GM18867 (cell line): Measurements from ENCODE around the gene TWNK.
"Not testable (repeated sequence)": the region's sequence is repeated elsewhere in the genome, so short reads cannot be mapped to it uniquely, and the experiment has no call there.

ENCODE experiments used
- ATAC-seq: cut with Tn5 transposase; IDR thresholded peaks from one replicate; pipeline ENCODE4 v1.9.1; 2021; ENCODE audit warnings: mild to moderate bottlenecking, moderate library complexity; ENCODE audit not compliant: unreplicated experiment

TWNK gene

DNA sequence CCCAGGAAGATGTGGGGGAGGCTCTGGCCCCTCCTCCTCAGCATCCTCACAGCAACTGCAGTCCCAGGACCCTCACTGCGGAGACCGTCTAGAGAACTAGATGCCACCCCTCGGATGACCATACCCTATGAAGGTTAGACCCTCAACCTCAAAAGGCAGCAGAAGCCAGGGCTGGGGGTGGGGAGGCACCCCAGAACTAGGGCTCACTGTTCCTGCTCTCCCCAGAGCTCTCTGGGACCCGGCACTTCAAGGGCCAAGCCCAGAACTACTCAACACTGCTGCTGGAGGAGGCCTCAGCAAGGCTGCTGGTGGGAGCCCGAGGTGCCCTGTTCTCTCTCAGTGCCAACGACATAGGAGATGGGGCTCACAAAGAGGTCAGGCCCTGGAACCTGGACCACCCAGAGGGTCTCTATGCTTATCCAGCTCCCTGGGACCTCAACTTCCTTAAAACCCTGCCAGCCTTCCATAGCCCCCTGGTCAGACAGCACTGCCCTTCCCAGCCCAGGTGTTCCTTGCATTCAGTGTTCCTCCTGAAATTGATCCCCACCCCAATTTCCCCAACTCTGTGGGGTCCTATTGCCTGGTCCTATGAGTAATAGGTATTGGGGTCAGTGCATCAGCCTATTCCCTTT lies 14.3 kb upstream of the TWNK start:
- ATAC-seq, result no peak

DNA sequence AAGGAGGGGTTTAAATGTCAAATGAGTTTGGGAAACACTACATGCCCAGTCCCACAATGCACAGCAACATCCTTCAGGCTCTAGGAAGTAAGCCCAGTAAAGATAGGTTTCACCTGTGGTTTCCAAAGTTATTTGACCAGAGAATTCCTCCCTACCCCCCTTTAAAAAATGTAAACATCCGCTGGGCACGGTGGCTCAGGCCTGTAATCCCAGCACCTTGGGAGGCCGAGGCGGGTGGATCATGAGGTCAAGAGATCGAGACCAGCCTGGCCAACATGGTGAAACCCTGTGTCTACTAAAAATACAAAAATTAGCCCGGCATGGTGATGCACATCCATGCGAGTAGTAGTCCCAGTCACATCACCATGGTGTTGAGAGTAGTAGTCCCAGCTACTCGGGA lies 11.9 kb upstream of the TWNK start:
- not testable (repeated sequence) for ATAC-seq

DNA sequence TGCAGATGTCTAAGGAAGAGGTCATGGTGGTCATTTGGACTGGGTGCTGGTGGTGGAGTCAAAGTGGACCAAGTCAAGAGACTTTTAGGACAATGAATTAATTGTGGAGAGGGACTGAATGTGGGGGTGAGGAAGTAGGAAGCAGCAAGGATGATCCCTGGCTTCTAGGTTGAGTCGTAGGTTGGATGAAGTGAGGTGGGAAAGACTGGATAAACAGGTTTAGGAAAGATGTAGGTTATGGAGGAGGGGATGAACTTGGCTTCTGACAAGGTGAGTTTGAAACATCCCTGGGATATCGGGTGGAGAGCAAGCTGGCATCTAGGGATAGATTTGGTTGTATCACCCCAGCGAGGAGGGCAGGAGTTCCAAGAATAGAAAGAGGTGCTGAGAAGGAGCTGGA lies 10.4 kb upstream of the TWNK start:
- no peak for ATAC-seq

DNA sequence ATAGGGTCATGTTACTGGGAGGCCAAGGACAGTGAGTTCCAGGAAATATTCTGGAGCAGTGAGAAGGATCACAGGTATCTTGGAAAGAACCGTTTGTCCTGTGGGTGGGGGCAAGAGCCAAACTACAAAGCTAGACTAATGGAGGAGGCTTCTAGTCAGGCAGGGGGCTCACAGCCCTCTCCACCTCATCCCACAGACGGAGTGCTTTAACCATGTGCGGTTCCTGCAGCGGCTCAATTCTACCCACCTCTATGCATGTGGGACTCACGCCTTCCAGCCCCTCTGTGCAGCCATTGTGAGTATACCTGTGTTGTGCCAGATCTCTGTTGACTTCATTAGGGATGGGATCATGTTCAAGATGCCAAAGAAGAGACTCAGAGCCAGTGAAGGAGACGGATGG lies 9.9 kb upstream of the TWNK start:
- no peak for ATAC-seq

DNA sequence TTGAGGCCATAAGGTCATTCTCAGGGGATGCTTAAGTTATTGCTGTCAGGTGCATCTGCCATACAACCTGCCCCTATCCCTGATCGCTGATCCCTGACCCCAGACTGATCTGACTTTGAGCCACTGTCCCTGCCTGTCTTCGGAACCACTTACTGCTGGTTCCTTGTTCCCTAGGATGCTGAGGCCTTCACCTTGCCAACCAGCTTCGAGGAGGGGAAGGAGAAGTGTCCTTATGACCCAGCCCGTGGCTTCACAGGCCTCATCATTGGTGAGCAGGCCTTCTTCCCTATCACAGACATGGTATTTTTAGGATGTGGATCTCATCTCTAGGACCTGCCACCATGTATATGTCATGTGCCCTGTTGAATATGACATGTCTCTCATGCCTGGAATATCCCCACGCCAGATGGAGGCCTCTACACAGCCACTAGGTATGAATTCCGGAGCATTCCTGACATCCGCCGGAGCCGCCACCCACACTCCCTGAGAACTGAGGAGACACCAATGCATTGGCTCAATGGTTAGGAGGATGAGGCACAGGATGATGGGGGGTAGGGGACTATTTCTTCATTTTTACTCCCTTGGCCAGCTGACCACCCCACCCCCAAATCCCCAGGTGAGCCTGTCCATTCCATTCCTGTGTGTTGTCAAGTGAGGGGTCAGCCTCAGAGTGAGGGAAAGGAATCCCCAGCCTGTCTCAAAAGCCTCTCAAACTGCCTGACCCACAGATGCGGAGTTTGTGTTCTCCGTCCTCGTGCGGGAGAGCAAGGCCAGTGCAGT lies 9.0 kb upstream of the TWNK start:
- ATAC-seq, result no peak

DNA sequence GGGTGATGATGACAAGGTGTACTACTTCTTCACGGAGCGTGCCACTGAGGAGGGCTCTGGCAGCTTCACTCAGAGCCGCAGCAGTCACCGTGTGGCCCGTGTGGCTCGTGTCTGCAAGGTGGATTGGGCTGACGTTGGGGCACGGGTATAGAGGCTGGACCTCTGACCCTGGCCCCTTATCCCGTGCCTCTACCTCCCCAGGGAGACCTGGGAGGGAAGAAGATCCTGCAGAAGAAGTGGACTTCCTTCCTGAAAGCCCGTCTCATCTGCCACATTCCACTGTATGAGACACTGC lies 8.5 kb upstream of the TWNK start:
- no peak for ATAC-seq

DNA sequence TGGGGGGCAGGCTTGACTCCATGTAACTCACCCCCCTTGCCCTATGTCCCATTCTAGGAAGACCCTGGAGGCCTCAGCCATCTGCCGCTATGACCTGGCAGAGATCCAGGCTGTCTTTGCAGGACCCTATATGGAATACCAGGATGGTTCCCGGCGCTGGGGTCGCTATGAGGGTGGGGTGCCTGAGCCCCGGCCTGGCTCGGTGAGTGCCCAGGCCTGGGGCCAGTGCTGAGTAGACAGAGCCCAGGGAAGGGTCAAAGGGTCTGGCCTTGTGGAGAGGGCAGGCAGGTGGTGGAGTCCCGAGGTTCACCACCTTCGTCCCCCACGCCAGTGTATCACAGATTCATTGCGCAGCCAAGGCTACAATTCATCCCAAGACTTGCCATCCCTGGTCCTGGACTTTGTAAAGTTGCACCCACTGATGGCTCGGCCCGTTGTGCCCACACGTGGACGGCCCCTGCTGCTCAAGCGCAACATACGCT lies 7.5 kb upstream of the TWNK start:
- ATAC-seq, result no peak

DNA sequence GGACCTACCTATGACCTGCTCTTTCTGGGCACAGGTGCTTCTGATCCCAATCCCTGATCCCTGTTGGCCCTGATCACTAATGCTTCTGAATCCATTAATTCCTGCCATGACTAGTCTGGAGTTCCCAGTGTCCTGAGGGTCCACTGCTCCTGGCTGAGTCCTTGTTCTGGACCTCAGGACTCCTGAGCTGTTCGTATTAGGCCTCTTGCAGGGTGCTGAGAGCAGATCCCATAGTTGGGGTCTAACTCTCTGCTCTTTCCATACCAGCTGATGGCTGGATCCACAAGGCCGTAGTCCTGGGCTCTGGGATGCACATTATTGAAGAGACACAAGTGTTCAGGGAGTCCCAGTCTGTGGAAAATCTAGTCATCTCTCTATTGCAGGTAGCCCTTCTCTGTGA lies 7.0 kb upstream of the TWNK start:
- no peak for ATAC-seq

DNA sequence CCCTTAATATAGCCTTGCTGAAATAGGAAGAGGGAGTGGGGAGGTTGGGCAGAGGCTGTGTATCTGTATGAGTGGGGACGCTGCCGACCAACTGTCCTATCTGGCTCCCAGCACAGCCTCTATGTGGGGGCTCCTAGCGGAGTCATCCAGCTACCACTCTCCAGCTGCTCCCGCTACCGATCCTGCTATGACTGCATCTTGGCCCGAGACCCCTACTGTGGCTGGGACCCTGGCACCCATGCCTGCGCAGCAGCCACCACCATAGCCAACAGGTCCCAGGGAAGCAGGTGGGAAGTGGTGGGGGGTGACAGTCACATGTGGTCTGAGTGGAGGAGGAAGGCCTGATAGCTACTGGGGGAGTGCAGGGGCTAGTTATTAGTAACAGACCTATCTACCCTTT lies 6.6 kb upstream of the TWNK start:
- no peak for ATAC-seq

DNA sequence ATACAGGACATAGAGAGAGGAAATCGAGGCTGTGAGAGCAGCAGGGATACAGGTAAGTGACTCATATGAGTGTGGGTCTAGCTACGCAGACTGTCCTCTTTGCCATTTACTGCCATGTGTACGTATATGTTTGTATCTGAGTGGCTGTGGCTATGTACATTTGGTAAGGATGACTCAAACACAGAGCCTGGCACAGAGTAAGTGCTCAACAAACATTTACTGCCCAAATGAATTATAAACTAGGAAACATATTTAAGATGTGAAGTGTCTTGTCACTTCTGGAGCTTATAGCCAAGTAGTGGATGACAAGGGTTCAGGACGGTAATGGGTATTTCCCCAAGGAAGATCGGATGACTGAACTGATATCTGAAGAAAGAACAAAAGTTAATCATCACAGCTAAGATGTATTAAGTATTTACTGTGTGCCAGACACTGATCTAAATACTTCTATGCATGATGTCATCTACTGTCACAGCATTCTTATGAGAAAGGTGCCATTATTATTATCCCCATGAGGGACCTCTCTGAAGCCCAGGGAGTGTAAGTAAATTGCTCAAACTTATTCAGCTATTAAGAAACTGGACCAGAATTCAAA lies 6.1 kb upstream of the TWNK start:
- ATAC-seq, result no peak

DNA sequence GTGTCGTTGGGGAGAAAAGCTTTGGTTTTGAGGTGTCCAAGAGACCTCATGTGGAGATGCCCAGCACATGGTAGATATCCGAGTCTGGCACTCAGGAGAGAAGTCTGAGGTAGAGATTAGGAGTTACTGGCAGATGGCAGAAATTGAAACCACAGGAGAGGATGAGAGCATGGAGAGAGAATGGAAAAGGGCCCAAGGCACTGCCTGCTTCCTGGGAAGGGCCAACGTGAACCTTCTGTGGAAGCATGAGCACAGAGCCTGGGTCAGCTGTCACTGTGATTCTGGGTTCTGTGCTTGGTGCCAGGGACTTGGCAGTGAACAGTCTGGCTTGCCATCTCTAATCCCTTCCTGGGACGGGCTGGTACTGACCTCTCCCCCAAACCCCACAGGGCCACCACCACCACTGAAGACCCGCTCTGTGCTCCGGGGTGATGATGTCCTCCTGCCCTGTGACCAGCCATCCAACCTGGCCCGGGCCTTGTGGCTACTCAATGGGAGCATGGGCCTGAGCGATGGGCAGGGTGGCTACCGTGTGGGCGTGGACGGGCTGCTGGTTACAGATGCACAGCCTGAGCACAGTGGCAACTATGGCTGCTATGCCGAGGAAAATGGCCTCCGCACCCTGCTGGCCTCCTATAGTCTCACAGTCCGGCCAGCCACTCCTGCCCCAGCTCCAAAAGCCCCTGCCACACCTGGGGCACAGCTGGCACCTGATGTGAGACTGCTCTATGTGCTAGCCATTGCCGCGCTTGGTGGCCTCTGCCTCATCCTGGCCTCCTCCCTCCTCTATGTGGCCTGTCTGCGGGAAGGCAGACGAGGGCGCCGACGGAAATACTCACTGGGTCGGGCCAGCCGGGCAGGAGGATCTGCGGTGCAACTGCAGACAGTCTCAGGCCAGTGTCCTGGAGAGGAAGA lies 4.2 kb upstream of the TWNK start:
- no peak for ATAC-seq

DNA sequence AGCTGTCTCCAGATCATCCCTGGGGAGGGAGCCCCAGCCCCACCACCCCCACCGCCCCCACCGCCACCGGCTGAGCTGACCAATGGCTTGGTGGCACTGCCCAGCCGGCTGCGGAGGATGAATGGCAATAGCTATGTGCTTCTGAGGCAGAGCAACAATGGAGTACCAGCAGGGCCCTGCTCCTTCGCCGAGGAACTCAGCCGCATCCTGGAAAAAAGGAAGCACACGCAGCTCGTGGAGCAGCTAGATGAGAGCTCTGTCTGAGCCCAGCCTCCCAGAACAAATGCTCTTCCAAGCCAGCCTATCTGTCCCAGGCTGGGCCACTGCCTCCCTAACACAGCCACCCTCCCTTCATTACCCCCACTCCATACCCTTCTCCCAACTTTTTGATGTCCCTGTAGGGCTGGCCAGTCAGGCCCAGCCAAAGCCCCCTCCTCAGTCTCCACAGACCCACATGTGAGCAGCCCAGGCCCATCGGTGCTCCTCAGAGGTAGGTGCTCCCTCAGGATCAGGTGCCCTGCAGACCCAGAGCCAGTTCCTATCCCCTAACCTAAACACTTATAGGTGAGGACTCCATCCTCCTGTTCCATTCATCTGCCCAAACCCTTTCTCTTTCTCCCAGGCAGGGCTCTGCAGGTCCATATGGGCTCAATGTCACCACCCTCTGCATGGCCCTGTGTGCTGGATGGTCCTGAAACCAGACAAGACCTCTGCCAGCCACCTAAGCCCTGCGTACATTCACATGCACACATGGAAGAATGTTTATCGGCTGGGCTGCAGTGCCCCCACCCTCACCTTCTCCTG lies 3.3 kb upstream of the TWNK start:
- ATAC-seq, result no peak

DNA sequence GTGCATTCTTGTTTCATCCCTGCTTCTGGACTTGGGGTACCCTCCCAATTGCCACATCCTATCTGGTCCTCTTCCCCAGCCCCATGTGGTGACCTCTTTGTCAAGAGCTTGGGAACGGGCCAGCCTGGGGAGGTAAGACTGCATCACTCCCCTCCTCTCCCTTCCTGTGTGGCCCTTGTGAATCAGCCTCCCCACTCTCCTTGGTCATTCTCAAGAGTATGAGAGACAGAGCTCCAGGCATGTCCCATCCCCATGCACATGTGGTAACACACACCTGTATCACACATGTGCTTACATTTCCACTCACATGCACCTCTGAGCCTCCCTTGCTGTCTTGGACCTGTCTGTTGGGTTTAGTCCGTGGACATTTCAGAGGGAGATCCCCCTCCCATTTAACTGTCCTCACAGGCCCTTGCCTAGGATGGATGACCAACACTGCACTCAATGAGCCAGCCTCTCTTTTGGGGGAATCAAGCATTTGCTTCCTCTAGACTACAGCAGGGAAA lies 2.6 kb upstream of the TWNK start:
- ATAC-seq, result no peak

DNA sequence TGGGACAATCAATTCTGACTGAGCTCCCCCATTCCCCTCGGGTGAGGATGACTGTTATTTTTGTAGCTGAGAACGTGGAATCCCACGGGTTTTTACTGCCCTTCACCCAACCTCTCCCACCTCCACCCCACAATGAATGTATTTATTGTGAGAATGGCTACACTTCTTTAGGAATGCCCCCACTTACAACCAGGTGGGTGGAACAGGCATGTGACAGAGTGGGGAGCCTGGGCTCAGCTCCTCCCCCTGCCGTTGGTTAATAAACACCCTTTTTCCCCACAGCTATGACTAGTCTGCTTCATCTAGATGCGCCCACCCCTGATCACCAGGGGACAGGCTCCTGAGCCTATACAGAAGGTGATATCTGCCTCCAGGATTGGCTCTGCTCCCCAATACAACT lies 2.0 kb upstream of the TWNK start:
- no peak for ATAC-seq

DNA sequence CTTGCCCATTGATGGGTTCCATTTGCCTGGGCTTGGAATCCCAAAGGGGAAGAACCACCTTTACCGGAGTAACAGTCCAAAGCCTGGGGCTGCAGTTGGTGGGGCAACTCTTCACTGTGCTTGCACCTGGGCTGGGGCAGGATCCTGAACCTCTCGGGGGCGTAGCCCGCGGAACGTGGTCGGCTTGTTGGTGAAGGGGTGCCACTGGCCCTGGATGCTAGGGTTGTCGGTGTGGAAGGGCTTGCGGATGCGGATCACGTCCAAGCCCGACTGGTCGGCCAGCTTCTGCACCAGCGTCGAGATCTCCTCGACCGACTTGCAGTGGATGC lies 756 bp upstream of the TWNK start:
- ATAC-seq, result no peak

DNA sequence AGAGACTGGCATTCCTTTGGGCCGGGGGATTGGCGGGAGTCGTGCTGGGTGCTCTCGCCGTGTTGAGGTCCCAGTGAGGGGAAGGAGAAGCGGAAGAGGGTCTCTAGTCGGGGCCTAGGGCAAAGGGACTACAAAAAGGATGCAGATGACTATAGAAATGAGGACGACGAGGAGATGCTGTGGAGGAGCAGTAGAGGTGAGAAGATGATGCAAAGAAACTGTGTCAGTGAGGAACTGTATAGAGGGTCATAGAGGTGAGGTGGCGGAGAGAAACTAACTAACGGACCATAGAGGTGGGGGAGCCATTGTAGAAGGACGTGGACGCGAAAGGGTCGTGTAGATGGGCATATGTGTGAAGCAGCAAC lies 324 bp downstream of the TWNK start:
- no peak for ATAC-seq

DNA sequence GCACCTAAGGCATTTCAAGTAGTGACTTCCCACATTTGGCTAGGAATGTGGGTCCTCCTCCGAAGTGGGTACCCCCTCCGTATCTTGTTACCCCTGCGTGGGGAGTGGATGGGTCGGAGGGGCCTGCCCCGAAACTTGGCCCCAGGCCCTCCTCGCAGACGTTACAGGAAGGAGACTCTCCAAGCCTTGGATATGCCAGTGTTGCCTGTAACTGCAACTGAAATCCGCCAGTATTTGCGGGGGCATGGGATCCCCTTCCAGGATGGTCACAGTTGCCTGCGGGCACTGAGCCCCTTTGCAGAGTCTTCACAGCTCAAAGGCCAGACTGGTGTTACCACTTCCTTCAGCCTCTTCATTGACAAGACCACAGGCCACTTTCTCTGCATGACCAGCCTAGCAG lies 823 bp downstream of the TWNK start:
- ATAC-seq, result no peak

DNA sequence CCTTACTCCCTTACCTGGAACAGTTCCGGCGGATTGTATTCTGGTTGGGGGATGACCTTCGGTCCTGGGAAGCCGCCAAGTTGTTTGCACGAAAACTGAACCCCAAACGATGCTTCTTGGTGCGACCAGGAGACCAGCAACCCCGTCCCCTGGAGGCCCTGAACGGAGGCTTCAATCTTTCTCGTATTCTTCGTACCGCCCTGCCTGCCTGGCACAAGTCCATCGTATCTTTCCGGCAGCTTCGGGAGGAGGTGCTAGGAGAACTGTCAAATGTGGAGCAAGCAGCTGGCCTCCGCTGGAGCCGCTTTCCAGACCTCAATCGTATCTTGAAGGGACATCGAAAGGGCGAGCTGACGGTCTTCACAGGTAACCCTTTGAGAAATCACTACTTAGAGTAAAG lies 1.7 kb downstream of the TWNK start:
- no peak for ATAC-seq

DNA sequence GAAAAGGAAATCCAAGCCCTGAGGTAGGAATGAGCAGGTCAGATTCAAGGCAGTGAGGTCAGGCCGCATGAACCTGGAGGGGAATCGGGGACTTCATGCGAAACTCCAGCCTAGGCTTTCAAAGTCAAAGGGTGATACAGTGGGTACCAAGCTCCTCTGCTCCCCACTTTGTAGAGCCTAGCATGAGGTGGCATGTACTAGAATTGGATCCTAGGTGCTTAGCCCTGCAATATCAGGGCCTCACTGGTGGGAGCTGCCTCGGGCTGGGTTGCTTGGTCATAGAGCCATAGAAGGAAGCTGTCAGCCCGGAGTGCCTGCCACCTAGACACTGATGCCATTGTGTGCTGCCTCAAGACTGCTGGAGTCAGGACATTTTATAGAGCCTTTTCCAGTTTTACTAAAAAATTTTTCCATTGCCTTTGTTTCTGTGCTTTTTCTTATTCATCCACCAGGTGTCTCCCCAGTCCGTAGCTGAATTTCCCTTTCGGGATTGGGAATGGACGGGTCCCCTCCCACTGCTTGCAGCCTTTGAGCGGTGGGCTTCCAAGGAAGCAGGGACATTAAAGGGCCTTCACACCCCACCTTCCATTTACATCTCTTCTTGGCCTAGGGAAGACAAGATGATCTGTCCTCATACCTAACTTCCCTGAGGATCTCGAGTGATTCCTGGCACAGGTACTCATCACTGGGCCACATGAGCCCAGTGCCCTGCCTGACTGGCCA lies 6.8 kb downstream of the TWNK start:
- ATAC-seq, result no peak

DNA sequence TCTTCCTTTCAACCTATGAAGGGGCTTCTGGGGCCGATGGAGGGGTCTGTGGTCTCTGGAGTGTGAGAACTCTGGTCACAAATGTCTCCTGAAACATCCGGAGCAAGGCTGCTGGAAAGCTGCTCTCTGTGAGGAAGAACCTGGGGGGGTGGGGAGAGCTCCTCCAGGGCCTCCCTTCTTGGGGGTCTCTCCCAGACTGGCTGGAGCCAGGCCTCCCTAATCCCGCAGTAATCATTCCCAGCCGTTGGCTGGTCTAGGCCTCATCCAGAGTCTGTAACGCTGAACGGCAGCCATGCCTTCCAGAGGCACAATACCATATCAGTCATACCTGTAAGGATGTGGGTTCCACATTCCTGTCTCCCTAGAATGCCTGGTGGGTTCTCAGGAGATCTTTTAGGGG lies 7.8 kb downstream of the TWNK start:
- ATAC-seq, result no peak
